ENCODE results near the gene SPON1.

DNA sequence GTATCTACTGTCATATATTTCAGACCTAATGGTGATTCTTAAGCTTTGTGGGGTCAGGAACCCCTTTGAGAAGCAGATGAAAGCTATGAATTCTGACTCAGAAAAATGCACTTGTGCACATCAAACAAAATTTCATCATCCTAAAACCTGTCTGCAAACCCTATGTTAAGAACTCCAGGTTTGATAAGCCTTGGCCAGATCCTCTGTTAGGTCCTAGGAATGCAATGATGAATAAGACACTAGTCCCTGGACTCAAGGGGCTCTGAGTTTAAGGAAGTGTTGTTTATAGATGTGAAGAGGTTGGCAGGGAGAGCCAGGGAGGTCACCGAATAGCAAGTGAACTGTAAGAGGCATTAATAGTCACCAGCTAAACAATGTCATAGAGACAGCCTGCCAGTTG lies 103.2 kb downstream of the SPON1 start:
- no peak for TF ChIP-seq RXRA (IDR thresholded peaks at IDR 0.05; ENCODE audit: insufficient read depth, low read depth, low read length)
- TF ChIP-seq POLR2AphosphoS5 (IDR thresholded peaks at IDR 0.05; ENCODE audit: low read depth, low read length): no peak
- no peak for TF ChIP-seq EZH2 (IDR thresholded peaks at IDR 0.05; ENCODE audit: low read depth, low read length, severe bottlenecking)
- TF ChIP-seq, protein P1, sequence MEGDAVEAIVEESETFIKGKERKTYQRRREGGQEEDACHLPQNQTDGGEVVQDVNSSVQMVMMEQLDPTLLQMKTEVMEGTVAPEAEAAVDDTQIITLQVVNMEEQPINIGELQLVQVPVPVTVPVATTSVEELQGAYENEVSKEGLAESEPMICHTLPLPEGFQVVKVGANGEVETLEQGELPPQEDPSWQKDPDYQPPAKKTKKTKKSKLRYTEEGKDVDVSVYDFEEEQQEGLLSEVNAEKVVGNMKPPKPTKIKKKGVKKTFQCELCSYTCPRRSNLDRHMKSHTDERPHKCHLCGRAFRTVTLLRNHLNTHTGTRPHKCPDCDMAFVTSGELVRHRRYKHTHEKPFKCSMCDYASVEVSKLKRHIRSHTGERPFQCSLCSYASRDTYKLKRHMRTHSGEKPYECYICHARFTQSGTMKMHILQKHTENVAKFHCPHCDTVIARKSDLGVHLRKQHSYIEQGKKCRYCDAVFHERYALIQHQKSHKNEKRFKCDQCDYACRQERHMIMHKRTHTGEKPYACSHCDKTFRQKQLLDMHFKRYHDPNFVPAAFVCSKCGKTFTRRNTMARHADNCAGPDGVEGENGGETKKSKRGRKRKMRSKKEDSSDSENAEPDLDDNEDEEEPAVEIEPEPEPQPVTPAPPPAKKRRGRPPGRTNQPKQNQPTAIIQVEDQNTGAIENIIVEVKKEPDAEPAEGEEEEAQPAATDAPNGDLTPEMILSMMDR (IDR thresholded peaks at IDR 0.05; ENCODE audit: control extremely low read depth in 1 of 3, insufficient read depth in 1 of 3, low read depth in 1 of 3, low read length in 3 of 3): no peak
- no peak for TF ChIP-seq TAF1 (IDR thresholded peaks at IDR 0.05; ENCODE audit: low read depth, low read length)
- TF ChIP-seq, protein P2, sequence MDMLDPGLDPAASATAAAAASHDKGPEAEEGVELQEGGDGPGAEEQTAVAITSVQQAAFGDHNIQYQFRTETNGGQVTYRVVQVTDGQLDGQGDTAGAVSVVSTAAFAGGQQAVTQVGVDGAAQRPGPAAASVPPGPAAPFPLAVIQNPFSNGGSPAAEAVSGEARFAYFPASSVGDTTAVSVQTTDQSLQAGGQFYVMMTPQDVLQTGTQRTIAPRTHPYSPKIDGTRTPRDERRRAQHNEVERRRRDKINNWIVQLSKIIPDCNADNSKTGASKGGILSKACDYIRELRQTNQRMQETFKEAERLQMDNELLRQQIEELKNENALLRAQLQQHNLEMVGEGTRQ (IDR thresholded peaks at IDR 0.05; ENCODE audit: low read length): no peak
- TF ChIP-seq POLR2A (IDR thresholded peaks at IDR 0.05; ENCODE audit: control extremely low read depth in 1 of 2, low read depth in 2 of 2, low read length in 2 of 2): no peak
- no peak for TF ChIP-seq RAD21 (IDR thresholded peaks at IDR 0.05 in 1 of 2, conservative IDR thresholded peaks at IDR 0.05 in 1 of 2; ENCODE audit: low read depth in 2 of 2, low read length in 2 of 2)
- no peak for TF ChIP-seq YY1 (IDR thresholded peaks at IDR 0.05; ENCODE audit: low read depth, low read length)
- TF ChIP-seq, protein P3, sequence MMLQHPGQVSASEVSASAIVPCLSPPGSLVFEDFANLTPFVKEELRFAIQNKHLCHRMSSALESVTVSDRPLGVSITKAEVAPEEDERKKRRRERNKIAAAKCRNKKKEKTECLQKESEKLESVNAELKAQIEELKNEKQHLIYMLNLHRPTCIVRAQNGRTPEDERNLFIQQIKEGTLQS (IDR thresholded peaks at IDR 0.05; ENCODE audit: insufficient read depth, low read depth, low read length): no peak
- TF ChIP-seq CBX5 (IDR thresholded peaks at IDR 0.05; ENCODE audit: low read depth, low read length): no peak
